HEK293T (cell line): ENCODE results near the gene DIAPH3.

Experiments
- ARNT ChIP-seq: fragments of 450-650 bp; IDR thresholded peaks from 2 replicates; pipeline ENCODE4 v1.6.1; 2017; ENCODE audit warnings: mild to moderate bottlenecking
- BHLHE40 ChIP-seq: fragments of 450-650 bp; IDR thresholded peaks from 2 replicates; pipeline ENCODE4 v1.6.1; 2016; ENCODE audit warnings: mild to moderate bottlenecking, moderate library complexity, borderline replicate concordance
- ELF4 ChIP-seq: fragments of 450-650 bp; IDR thresholded peaks from 2 replicates; pipeline ENCODE4 v1.6.1; 2017; ENCODE audit warnings: antibody characterized with exemption
- FOXA1 ChIP-seq: fragments of 450-650 bp; IDR thresholded peaks from 2 replicates; pipeline ENCODE4 v1.6.1; 2016; ENCODE audit warnings: mild to moderate bottlenecking
- FOXM1 ChIP-seq: fragments of 450-650 bp; IDR thresholded peaks from 2 replicates; pipeline ENCODE4 v1.6.1; 2017; ENCODE audit warnings: mild to moderate bottlenecking, borderline replicate concordance
- HDGF ChIP-seq: fragments of 450-650 bp; IDR thresholded peaks from 2 replicates; pipeline ENCODE4 v1.6.1; 2017; ENCODE audit warnings: antibody characterized with exemption, borderline replicate concordance
- L3MBTL2 ChIP-seq: fragments of 450-650 bp; conservative IDR thresholded peaks from 2 replicates; pipeline ENCODE4 v1.6.1; 2016; ENCODE audit warnings: mild to moderate bottlenecking
- SUZ12 ChIP-seq: fragments of 450-650 bp; IDR thresholded peaks from 2 replicates; pipeline ENCODE4 v1.6.1; 2016; ENCODE audit warnings: mild to moderate bottlenecking

DNA sequence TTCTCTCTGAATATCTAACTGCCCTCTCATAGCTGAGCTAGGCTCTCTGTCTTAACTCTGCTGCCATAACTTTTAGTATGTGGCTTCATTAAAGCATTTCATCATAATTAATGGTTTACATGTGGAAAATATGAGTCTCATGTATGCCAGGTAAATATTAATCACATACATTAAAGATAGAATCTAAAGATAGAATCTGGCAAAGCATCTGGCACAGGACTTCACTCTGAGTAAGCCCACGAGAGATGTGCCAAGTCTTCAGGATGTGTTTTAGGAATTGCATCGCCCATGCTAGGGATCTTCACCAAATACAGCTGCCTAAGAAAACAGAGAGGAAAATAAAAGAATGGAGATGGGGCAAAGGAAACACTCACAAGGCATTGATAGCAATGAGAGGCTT, 285.8 kb downstream of the DIAPH3 start:
- TF ChIP-seq ELF4 (no peak), FOXM1 (no peak), SUZ12 (no peak), FOXA1 (no peak), ARNT (no peak), HDGF (no peak), BHLHE40 (no peak), L3MBTL2 (no peak)
